SH-SY5Y (cell line): ENCODE data around the gene ATP8B2.

Source experiments
- GATA2 ChIP-seq: IDR thresholded peaks from 2 replicates; pipeline ENCODE4 v1.6.1; 2011; ENCODE audit warnings: mild to moderate bottlenecking, low read depth, low read length
- GATA3 ChIP-seq: IDR thresholded peaks from 2 replicates; pipeline ENCODE4 v1.6.1; 2011; ENCODE audit warnings: low read depth, mild to moderate bottlenecking, low read length, moderate library complexity

The ATP8B2 gene

DNA sequence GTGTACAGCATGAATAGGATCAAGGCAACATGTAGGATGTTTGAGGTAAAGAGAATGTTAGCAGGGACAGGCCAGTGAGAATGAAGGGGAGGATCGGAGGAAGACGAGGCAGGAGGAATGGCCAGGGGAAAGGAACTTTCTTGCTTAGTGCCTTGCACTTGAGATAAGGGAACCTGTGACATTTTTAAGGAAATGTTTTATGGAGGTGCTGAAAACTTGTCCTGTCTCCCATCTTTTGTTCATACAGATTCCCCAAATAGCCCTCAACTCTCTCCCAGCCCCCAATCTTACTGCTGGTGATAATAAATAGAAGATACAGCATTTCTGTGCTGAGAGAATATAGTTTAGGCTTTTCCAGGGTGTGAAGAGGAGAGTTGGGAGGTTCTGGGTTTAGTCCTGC is 13.6 kb downstream of the ATP8B2 start:
- no peak for TF ChIP-seq GATA2
- no peak for TF ChIP-seq GATA3

DNA sequence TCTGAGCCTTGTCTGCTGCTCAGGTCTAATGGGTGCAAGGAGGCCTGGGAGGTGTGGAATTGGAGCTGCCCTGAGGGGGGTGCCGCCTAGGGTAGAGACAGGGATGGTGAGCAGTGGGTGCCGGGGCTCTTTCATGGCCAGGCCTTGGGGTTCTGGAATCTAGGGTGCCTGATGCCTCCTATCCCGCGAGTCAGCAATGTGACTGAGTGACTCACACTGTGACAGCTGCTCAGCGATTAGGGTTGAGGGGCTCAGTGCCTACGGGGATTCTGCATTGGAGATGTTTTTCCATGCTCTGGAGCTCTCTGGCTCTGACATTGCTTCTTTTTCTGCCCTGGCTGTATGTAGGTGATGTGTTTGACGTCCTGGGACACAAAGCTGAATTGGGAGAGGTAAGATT is 16.8 kb downstream of the ATP8B2 start:
- TF ChIP-seq GATA3 (no peak), GATA2 (no peak)

- TF ChIP-seq GATA3 = no peak
These were observed 17.6 kb downstream of the ATP8B2 start for GRCh38 chr1:154342836-154343472.

- TF ChIP-seq GATA2 = no peak
- TF ChIP-seq GATA3 = no peak
These were observed 19.9 kb downstream of the ATP8B2 start for GRCh38 chr1:154344977-154345837.

DNA sequence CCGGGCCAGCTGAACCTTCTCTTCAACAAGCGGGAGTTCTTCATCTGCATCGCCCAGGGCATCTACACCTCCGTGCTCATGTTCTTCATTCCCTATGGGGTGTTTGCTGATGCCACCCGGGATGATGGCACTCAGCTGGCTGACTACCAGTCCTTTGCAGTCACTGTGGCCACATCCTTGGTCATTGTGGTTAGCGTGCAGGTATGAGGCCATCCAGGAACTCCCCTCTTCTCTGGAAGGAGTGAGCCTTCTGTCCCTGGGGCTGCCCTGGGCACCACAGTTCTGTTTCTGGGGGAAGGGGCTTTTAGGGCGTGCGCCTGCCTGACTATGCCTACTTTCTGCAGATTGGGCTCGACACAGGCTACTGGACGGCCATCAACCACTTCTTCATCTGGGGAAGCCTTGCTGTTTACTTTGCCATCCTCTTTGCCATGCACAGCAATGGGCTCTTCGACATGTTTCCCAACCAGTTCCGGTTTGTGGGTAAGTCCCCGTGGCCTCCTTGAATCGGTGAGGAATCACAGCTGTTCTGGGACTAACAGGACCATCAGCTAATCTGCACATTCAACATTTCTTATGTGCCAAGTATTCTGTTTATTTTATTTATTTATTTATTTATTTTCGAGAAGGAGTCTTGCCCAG is 21.1 kb downstream of the ATP8B2 start:
- no peak for TF ChIP-seq GATA3
- no peak for TF ChIP-seq GATA2

DNA sequence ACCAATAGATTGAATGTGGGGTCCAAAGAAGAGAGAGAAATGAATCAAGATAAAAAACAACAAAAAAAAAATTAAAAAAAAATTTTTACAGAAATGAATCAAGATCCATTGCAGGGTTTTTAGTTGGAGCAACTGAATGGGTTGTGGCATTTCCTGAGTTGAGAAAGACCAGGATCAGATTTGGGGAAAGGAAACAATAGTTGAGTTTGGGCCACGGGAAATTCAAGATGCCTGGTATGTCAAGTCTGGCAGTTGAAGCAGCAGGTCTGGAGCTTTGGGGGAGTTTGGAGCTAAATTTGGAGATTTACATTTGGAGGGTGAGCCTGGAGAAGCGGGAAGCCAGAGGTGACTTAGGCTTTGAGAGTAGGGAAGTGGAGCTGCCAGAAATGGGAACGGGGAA is 22.6 kb downstream of the ATP8B2 start:
- no peak for TF ChIP-seq GATA3
- TF ChIP-seq GATA2 = no peak

DNA sequence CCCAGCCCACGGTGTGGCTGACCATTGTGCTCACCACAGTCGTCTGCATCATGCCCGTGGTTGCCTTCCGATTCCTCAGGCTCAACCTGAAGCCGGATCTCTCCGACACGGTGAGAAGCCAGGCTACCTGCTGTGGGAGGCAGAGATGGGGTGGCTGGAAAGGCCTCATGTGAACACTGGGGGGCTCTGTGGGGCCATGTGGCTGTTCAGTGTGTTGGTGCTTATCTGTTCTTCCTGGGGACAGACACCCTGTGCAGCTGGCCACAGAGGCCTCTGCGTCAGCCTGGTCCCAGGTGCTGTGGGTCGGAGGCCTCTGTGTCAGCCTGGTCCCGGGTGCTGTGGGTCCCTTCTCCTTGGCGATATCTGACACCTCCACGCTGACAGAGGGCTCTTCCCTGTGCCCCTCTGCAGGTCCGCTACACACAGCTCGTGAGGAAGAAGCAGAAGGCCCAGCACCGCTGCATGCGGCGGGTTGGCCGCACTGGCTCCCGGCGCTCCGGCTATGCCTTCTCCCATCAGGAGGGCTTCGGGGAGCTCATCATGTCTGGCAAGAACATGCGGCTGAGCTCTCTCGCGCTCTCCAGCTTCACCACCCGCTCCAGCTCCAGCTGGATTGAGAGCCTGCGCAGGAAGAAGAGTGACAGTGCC is 23.2 kb downstream of the ATP8B2 start:
- TF ChIP-seq GATA3 (no peak), GATA2 (no peak)

DNA sequence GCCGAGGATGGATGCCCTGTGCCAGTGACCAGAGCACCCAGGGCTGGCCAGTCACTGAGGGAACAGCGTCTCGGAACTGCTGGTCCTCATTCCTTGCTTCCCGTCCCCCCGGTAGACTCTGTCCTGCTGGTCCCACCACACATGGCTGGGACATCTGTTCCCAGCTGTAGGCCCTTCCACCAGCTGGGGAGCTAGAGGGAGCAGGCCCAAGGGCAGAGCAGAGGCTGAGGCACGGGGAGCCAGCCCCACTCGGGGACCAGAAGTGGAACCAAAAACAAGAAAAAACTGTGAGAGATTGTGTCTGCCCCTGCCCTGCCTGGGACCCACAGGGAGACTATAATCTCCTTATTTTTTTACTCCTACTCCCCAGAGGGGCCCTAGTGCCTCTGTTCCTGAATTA is 23.8 kb downstream of the ATP8B2 start:
- TF ChIP-seq GATA3 (no peak), GATA2 (no peak)

- TF ChIP-seq GATA3 (no peak), GATA2 (no peak)
These were observed 25.1 kb downstream of the ATP8B2 start for GRCh38 chr1:154350383-154350782.

DNA sequence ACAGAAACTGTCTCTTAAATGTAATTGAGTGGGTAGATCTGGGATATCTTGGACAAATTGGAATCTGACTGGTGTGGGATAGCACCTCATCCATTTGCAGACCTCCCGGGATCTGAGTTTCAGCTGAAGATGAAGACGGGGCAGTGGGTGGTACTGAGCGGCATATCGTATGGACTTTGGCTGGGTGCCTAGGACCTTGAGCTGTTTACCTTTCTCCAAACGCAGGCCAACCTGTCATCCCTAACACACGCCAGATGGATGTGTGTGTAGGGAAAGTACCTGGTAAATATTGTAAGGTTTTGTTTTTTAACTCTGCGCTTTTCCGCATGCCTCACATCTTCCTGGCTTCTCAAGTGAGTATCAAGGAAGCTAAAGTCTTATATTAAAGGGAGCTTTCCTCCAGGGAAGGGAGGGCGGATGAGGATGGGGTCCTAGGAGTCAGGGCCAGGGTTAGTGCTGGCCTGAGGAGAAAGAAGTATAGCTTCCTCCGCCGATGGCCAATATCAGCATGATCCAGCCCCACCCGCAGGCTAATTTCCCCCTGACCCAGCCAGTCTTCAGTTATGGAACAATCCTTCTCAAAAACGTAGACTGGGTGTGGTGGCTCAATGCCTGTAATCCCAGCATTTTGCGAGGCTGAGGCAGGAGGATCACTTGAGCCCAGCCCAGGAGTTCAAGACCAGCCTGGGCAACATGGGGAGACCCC is 26.2 kb downstream of the ATP8B2 start:
- no peak for TF ChIP-seq GATA3
- TF ChIP-seq GATA2 = no peak

DNA sequence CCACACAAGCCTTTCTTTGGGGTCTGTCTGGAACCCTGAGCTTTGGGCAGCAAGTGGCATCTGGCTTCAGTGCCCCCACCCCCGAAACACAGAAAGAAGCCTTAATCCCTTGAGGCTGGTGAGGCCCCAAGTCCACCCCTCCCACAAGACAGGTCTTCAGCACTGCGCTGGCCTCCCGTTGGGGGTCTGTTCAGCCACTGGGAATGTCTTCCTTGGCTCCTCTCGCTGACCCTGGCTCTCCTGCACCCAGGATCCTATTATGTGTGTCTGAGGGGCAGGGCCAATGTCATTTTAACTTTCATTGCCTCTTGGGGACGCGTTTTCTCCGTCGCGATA is 26.9 kb downstream of the ATP8B2 start:
- TF ChIP-seq GATA3 (no peak), GATA2 (no peak)

- TF ChIP-seq GATA2 (no peak), GATA3 (no peak)
These were observed 27.5 kb downstream of the ATP8B2 start for GRCh38 chr1:154352581-154353459.

DNA sequence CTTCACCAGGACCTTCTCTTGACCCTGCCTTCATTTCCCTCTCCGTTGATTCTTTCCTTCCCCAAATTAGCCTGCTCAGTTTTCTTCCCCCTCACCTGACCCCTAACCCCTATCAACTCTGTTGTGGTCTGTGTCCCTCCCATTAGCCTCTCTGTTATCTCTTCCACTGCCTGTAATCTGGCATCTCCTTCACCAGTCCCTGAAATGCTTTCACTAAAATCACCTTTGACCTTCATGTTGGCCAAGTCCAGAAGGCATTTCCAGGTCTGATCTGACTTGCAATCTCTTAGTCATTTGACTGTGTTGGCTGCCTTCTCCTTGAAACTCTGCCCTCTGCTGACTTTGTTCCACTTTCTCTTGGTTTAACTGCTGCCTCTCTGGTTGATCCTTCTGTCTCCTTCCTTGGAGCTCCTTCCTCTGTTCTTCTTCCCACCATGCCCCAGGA is 28.2 kb downstream of the ATP8B2 start:
- TF ChIP-seq GATA3 (no peak), GATA2 (no peak)
